ENCODE results near the gene MTIF3.

Gene MTIF3, protein sequence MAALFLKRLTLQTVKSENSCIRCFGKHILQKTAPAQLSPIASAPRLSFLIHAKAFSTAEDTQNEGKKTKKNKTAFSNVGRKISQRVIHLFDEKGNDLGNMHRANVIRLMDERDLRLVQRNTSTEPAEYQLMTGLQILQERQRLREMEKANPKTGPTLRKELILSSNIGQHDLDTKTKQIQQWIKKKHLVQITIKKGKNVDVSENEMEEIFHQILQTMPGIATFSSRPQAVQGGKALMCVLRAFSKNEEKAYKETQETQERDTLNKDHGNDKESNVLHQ

DNA sequence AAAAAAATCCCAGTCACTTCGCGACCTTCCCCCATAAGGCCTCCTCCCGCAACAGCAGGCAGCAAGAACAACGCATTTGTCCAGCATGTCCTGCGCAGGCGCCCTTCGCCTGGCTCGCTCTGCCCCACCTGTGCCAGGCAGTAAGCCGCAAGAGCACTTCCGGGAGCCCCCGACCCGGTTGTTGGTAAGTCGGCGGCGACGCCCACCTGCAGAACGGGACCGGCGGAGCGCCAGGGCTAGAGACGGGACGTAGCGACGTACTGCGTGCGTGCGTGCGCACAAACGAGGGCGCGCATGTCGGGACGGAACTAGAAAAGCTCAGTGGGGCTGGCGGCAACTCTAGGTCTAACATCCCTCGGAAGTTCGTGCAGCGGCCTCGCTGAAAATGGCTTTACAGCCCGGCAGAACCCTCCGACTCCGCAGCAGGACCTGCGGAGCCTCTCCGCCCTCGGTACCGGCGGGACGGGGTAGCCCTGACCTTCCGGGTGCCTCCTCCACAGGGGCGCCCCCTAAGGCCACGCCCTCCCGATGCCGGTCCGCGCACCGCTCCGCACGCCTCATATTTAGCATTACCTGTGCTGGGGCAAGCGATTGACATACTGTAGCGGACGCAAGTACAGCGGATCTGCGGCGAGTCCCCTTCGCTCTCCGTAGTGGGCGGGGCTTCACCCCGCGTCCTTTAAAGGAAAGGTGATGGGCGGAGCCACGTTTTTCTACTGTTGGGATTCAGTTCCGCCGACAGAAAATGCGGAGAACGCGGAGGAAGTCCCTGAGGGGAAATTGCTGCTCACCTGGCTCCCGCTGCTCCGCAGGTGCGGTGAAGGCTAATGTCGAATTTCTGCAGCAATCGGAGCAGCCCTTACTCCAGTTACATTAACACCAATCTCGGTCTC is at the start of gene MTIF3:
Gene MTIF3 (minus strand): TSS at position 629 of the 893 bp plus-strand sequence. CDS start 10,116 bp downstream, outside the sequence.
- DNase-seq = peak; percentile 98 to 99

- no peak for DNase-seq
These were observed 47.3 kb upstream of the MTIF3 start for GRCh38 chr13:27497563-27498230.

- peak in 1 of 2 experiments; percentile 18 for DNase-seq
These were observed 46.3 kb upstream of the MTIF3 start for GRCh38 chr13:27496536-27497273.

DNA sequence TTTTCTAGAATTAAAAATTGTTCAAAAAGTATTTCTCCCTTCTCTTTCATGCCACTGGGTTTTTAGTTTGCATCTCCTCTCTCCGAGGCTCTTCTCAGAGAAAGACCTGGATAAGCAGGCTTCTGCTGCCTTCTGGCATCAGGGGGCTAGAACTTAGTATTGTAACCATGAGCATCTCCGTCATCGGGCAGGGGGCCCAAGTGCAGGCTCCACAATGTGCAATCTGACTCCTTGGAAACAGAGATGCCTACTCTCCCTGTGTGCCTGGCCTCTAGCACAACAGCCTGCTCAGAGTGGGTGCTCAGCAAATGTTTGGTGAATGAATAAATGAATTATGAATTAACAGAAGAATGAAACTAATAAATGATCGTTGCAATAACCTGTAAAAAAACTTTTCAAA is 45.6 kb upstream of the MTIF3 start:
- DNase-seq = no peak

DNA sequence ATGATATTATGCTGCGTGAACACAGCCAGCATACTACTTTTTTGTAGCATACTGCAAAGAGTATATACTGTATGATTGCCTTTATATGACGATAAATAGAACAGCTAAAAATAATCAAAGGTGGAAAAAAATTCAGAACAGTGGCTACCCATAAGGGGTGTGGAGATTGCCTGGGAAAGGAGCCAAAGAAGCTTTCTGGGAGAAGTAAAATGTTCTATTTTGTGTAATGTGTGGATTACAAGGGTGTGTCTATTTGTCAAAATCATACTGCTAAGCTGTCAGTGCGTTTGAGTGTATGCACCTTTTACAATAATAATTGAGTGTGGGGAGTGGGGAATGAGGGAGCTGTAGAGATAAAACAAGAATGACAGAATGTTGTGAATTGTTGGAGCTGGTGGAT is 45.2 kb upstream of the MTIF3 start:
- DNase-seq = no peak

DNA sequence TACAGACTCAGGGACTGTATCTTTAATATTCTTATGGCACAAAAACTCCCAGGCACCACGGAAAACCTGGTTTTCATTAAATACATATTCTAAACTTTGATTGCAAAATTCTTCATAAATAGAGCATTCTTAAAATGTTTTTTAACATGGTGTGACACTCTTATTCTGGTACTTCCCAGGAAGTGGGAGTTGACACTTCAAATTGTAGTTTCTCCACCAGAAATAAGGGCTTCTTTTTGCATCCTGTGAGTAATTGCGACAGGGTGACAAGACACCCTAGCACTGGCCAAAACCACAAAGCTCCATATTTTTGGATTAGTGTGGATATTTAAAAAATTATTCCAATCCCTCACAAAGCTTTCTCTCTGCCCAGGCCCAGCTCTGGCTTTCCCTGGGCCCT is 43.6 kb upstream of the MTIF3 start:
- no peak for DNase-seq

DNA sequence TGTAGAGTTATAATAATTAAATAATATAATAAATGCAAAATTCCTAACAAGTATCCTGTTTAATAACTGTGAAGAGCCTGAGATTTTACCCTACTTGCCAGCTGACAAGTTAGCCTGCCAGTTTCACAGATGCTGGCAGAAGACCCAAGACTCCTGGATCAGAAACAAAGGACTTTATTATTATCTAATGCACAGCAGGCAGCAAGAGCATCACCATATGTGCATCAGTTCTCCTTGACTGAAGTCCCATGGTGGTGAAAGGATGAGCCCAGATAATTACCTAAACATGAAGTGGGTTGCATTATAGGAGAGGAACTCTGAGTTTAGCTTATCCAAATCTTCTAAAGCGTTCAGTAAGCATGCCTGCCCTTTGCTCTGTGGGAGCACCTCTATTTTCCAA is 39.1 kb upstream of the MTIF3 start:
- no peak for DNase-seq

DNA sequence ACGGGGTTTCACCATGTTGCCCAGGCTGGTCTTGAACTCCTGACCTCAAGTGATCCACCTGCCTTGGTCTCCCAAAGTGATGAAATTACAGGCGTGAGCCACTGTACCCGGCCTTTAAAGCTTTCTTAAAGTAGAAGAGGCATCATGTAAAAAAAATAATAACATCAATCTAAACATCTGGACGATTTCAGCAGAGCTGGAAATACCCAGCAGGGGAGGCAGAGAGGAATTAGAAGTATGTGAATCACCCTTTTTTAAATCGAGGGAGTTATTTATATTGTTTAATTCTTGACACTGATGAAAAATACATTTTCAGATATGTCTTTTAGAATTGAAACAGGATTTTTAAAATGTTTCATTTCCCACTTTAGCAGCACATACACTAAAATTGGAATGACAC is 37.4 kb upstream of the MTIF3 start:
- no peak for DNase-seq

GRCh38 chr13:27483421-27483820 is 33.1 kb upstream of the MTIF3 start:
- DNase-seq = no peak

DNA sequence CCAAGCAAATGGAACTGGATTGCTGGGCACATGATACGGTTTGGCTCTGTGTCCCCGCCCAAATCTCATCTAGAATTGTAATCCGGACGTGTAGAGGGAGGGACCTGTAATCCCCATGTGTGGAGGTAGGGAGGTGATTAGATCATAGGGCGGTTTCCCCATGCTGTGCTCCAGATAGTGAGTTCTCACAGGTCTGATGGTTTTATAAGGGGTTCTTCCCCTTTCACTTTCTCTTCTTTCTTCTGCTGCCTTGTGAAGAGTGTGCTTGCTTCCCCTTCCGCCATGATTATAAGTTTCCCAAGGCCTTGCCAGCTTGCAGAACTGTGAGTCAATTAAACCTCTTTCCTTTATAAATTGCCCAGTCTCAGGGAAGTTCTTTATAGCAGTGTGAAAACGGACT is 32.6 kb upstream of the MTIF3 start:
- DNase-seq = no peak

DNA sequence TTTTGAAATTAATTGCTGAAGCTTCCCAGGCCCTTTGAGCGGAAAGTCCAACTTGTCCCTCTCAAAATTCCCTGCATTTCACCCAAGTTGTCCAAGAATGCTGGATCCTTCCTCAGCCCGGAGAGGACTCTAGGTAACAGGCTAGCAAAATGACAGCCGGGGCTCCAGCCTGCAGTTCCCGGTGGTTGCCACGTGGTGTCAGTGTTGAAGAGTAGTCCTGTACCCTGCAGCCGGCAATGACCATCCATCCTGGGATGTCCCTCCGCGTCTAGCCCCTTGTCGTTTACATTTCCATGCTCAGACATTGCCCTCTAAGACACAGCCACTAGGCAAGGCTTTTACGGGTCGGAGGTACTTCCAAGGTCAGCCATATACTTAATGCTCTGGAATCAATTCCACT is 31.4 kb upstream of the MTIF3 start:
- DNase-seq = peak; percentile 20 to 60

DNA sequence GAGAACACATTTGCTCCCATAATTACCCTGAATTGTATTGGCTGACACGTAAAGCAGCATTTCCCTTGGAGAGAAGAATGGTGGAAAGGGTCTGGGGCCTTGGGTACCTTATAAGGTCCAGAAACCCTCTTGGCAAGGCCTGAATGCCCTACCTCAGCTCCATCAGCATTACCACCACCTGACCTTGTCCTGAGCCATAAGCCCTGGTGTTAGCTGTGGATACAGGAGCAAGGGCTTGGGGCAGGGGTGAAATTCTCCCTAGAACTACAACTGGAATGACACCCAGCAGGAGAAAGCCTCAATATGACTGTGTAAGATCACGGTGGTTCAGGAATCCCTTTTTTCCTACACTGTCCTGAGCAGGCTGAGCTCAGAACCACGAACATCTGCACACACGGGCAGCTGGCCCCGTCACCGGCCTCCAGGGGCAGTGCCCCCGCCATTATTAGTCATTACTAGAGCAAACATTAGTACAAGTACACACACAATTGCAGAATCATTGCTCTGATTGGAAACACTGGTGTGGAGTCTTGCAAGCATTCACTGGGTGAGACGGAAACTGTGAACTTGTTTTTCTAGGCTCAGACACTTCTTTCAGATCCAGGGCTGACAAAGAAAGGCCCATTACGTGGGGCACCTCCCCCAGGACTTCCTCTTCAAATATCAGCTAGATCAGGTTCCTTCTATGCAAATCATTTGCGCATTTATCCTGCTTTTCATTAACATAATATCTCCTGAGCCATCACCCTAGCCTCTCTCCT is 26.8 kb upstream of the MTIF3 start:
- DNase-seq = peak; percentile 94 to 95

GRCh38 chr13:27474751-27475268 is 24.4 kb upstream of the MTIF3 start:
- DNase-seq = no peak

DNA sequence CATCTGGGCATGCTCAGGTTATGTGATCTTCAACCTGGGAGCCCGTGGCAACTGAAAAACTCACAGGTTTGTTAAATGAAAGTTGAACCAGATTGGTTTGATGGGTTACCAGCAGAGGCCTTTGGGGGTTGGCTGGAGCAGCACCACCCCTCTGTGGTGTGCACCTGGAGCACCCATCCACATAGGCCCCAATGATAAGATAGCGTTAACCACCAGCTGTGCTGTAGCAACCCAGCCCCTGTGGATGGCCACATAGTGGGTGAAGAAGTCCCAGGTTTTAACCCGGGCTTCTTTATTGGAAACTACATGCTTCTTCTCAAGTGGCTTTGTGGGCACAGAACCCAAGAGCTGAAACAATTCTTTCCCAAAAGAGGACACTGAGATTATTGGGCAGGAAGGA is 22.6 kb upstream of the MTIF3 start:
- no peak for DNase-seq

GRCh38 chr13:27472441-27472840 is 22.1 kb upstream of the MTIF3 start:
- no peak for DNase-seq

DNA sequence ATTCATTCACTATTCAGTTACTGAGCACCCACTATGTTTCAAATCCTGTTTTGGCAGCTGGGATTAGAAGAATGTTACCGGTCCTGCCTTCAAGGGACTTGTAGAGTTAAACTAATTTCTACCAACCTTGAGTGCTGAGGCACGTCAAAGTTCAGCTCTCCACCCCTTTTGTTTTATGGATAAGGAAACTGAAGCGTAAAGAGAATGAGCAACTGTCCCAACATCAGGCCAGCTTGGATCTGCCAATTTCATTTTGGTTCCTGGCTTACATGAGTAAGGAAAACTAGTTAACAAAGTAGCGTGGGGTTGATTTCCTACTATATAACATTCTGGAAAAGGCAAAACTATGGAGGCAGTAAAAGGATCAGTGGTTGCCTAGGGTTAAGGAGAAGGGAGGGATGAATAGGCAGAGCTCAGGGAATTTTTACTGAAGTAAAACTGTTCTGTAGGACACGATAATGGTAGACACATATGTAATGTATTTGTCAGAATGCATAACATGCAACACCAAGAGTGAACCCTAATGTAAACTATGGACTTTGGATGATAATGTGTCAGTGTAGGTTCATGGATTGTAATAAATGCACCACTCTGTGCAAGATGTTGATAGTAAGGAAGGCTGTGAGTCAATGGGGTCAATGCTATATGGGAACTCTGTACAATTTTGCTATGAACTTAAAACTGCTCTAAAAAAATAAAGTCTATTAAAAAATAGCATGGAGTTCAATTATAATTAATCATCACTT is 19.9 kb upstream of the MTIF3 start:
- no peak for DNase-seq

DNA sequence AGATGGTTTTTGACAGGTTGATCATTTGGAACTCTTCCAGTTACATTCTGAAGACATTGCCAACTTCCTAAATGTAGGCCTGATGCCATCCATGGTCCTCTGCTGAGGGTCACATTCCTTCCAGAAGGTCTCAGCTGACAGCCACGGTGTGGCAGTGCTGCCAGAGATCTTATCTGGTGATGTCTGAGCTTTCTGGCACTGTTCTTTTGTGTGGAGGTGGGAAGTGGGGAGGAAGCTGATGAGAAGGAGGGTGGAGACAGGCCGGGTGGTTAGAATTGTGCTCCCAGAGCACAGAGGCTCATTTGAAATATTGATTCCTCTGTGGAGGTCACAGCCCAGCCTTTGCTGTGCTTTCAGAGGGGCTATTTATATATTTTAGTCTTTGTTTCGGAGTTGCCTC is 16.1 kb upstream of the MTIF3 start:
- no peak for DNase-seq

DNA sequence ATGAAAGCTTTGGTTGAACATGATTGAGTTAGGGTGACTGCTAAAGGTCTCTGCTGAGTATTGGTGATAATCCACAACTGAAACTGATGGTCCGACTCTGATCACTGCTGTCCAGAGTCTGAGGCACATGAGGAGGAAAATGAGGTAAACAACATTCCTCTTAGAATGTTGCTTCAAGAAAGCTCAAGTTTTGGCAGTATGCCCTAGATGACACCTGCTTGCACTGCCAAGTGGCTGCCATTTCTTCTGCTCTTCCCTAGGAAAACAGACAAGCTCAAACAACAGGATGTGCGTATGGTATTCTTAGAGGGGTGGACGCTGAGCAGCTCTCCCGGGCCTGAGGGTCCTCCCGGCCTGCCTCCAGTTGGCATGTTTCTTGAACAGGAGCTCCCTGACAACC is 15.2 kb upstream of the MTIF3 start:
- no peak for DNase-seq

DNA sequence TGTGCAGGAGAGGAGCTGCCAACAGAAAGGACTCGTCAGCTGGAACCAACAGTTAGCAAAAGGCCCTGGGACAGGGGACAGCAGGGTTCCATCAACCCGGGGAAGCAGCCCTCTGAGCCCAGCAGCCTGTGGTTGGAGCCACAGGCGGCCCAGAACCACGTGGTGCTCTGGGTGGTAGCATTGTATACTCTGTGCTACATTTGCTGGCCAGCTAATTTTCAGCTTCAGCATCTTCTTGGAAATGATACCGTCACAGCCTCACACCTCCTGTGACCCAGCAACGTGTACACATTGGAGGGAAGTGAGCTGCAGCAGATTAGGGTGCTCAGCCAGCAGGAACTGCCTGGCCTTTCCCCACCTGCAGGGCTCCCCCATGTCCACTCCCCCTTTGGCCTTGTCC is 13.1 kb upstream of the MTIF3 start:
- DNase-seq = no peak

GRCh38 chr13:27461940-27462584 is 11.7 kb upstream of the MTIF3 start:
- DNase-seq = no peak
